ENCODE results near the gene STXBP5L.
A peak's percentile ranks its signal among the peaks of the same experiment; 100 is the strongest.
"Not testable (repeated sequence)": the region's sequence is repeated elsewhere in the genome, so short reads cannot be mapped to it uniquely, and the experiment has no call there.

The STXBP5L gene

GRCh38 chr3:121431726-121432517 lies 523.9 kb downstream of the STXBP5L start:
- peak; percentile 69 for DNase-seq (ENCODE audit: low spot score)

DNA sequence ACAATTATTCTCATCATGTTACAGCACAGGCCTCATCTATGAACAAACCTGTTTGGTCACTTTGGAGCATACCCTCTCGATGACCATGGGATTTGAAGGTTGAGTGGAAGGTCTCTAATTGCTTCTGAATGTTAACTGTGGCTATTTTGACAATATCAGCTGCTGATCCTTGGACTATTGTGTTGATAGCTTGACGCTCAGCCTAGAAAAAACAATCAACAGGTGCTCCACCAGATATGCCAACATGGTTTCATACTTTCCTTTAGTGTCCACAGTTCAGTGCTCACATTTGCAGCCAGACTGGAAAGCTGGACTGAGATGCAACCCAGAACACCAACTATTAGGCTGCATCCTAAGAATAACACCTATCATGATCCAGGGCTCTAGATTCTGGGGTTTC lies 528.1 kb downstream of the STXBP5L start:
- no peak for DNase-seq (ENCODE audit: low spot score)

GRCh38 chr3:121436641-121437040 lies 528.6 kb downstream of the STXBP5L start:
- DNase-seq (ENCODE audit: low spot score): no peak

- no peak for DNase-seq (ENCODE audit: low spot score)
These were observed 535.5 kb downstream of the STXBP5L start for GRCh38 chr3:121443456-121443855.

DNA sequence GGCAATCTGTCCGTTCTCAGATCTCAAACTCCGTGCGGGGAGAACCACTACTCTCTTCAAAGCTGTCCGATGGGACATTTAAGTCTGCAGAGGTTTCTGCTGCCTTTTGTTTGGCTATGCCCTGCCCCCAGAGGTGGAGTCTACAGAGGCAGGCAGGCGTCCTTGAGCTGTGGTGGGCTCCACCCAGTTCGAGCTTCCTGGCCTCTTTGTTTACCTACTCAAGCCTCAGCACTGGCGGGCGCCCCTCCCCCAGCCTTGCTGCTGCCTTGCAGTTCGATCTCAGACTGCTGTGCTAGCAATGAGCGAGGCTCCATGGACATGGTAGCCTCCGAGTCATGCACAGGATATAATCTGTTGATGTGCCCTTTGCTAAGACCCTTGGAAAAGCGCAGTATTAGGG lies 543.7 kb downstream of the STXBP5L start:
- not testable (repeated sequence) for DNase-seq (ENCODE audit: low spot score)

GRCh38 chr3:121462565-121462964 lies 554.6 kb downstream of the STXBP5L start:
- no peak for DNase-seq (ENCODE audit: low spot score)

DNA sequence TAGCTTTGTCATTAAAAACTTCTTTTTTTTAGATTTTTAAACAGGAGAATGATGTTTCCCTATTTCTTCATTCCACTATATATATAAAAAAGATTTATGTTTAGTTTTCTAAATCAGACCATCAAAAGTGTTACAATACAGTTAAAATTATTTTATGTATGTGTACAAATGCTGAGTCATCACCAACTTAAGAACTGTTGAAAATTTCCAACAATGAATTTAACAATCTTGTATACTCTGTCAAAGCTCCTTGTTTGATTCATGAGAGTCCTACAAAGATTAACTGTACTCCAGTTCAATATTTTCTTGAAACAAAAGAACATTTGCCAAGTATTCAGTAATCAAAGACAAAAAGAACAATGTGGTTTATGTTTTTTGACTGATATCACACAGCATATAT lies 555.7 kb downstream of the STXBP5L start:
- DNase-seq (ENCODE audit: low spot score): no peak

DNA sequence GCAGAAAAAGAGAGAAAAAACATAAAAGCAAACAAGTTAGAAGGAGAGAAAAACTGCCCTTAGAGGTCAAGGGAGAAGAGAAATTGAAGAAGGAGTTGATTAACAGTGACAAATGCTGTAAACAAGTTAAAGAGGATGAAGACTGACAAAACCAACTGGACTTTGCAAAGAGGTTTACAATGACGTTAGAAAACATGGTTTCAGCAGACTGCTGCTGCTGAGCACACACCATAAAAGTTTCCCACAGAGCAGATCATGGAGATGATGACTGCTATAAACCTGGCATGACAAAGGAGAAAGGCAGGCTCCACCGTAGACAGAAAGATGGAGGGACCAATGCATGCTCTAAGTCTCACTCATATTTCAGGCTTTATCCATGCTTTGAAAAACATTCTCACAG lies 559.1 kb downstream of the STXBP5L start:
- no peak for DNase-seq (ENCODE audit: low spot score)

GRCh38 chr3:121473001-121473400 lies 565.0 kb downstream of the STXBP5L start:
- DNase-seq (ENCODE audit: low spot score): no peak

Measured in COLO829 (cell line).